ENCODE results near the gene TTLL5. TPM values are rescaled to one million over a fixed set of nuclear protein-coding genes. Genes with fewer than 3 reads are reported as not detected.

TTLL5 gene
- total and polyA plus RNA-seq, 2 of the 4 experiments (the other 2 are of a cell fraction), result 11.9 to 16.7 TPM

- no peaks in the 10 kb centered on the region for H4K20me1 ChIP-seq (ENCODE audit: insufficient read depth, low read length)
- H2BK15ac ChIP-seq (ENCODE audit: low read depth, low read length), result no peak overlapping the region
- no peaks in the 10 kb centered on the region for H3K27me3 ChIP-seq (ENCODE audit: control insufficient read depth, insufficient read depth, low read length)
- H3K27ac ChIP-seq (ENCODE audit: insufficient read depth, low read length), result no peak overlapping the region
- H3K14ac ChIP-seq (replicated peaks; ENCODE audit: low read depth, low read length), result no peak overlapping the region
- H3K56ac ChIP-seq (ENCODE audit: extremely low read depth, insufficient read depth, low read length), result no peak overlapping the region
- intact Hi-C loops (cut with micrococcal nuclease), result no loop called here
- no peak overlapping the region for H4K5ac ChIP-seq (ENCODE audit: low read depth, low read length)
- H3K79me1 ChIP-seq (ENCODE audit: low read depth in 1 of 2, low read length in 2 of 2), result no peaks in the 10 kb centered on the region
- DNase-seq (no peak), ATAC-seq (ENCODE audit: low read depth) (no peak)
- no peak overlapping the region for H3K18ac ChIP-seq (ENCODE audit: low read depth, low read length)
- no peak overlapping the region for H4K8ac ChIP-seq (ENCODE audit: low read depth in 2 of 2, low read length in 2 of 2)
- ChIA-PET CTCF (no interaction called here), POLR2A (ENCODE audit: unreplicated experiment) (no interaction called here)
- no peak overlapping the region for H2BK5ac ChIP-seq (ENCODE audit: low read depth, low read length, poor library complexity, severe bottlenecking)
- H3K23ac ChIP-seq (ENCODE audit: low read depth, low read length), result no peak overlapping the region
- no peaks in the 10 kb centered on the region; the same call in 1 of the 2 replicates for H3K36me3 ChIP-seq (ENCODE audit: control insufficient read depth, insufficient read depth, low read length)
- no peak overlapping the region for H4K91ac ChIP-seq (ENCODE audit: insufficient read depth, low read depth, low read length)
- no peak overlapping the region for H2AFZ ChIP-seq (replicated peaks; ENCODE audit: low read length, poor library complexity)
- no peak overlapping the region for H2AK5ac ChIP-seq (ENCODE audit: low read depth, low read length)
- H3K4me1 ChIP-seq (ENCODE audit: control insufficient read depth, insufficient read depth, low read length), result no peaks in the 10 kb centered on the region
- no TSS peak for BruUV-seq (replicated peaks)
- H2BK120ac ChIP-seq (ENCODE audit: low read depth, low read length), result no peak overlapping the region
- H3K9ac ChIP-seq (ENCODE audit: low read depth, low read length), result no peak overlapping the region
- no peak overlapping the region for H3K4me3 ChIP-seq (ENCODE audit: insufficient read depth, low read depth, low read length)
- TF ChIP-seq SMC3 (IDR thresholded peaks at IDR 0.05; ENCODE audit: low read depth, low read length) (no peak), RCOR1 (IDR thresholded peaks at IDR 0.05; ENCODE audit: insufficient replicate concordance, low read length) (no peak), POLR2A (IDR thresholded peaks at IDR 0.05; ENCODE audit: low read depth, low read length) (no peak), BHLHE40 (IDR thresholded peaks at IDR 0.05; ENCODE audit: low read depth, low read length) (no peak), NFE2L2 (IDR thresholded peaks at IDR 0.05; ENCODE audit: low read depth, low read length) (no peak), ELK1 (IDR thresholded peaks at IDR 0.05; ENCODE audit: borderline replicate concordance, low read depth, low read length) (no peak), MAFK (IDR thresholded peaks at IDR 0.05; ENCODE audit: low read depth, low read length) (no peak), USF2 (IDR thresholded peaks at IDR 0.05; ENCODE audit: low read depth, low read length) (no peak), CEBPB (IDR thresholded peaks at IDR 0.05; ENCODE audit: low read depth, low read length) (no peak), CTCF (conservative IDR thresholded peaks at IDR 0.05; ENCODE audit: low read depth, low read length) (no peak), CHD1 (IDR thresholded peaks at IDR 0.05; ENCODE audit: low read depth, low read length) (no peak), MXI1 (IDR thresholded peaks at IDR 0.05; ENCODE audit: borderline replicate concordance, low read depth, low read length) (no peak), RFX5 (IDR thresholded peaks at IDR 0.05; ENCODE audit: low read depth, low read length) (no peak), RAD21 (IDR thresholded peaks at IDR 0.05; ENCODE audit: low read length) (no peak)
- no peak overlapping the region for H2AK9ac ChIP-seq (replicated peaks; ENCODE audit: low read depth, low read length, poor library complexity)
- dilution Hi-C loops (cut with HindIII; ENCODE audit: low sequenced_read_pairs, unreplicated experiment), result no loop called here
- H3K4ac ChIP-seq (ENCODE audit: low read depth, low read length), result no peak overlapping the region
- H3K4me2 ChIP-seq (ENCODE audit: low read depth, low read length), result no peak overlapping the region
- no peaks in the 10 kb centered on the region for H3K9me1 ChIP-seq (ENCODE audit: insufficient read depth, low read length)
- no peaks in the 10 kb centered on the region for H3K9me3 ChIP-seq (ENCODE audit: control insufficient read depth, insufficient read depth, low read length)
- WGBS, 2 experiments (ENCODE audit: extremely low coverage in 2 of 2, insufficient read length in 1 of 2), result 100% methylated on average over 1 of the region's 3 CpGs; no CpG with 5 or more reads in 1 of the 2 experiments
- H2BK20ac ChIP-seq (ENCODE audit: low read depth, low read length), result no peak overlapping the region
- in situ Hi-C loops (cut with MboI; ENCODE audit: low sequenced_read_pairs), result no loop called here
Measured at GRCh38 chr14:75952489-75952888, 291.4 kb downstream of the TTLL5 start.
